ENCODE results near the gene TBK1.

TBK1 gene

GRCh38 chr12:64525461-64526160 is 73.7 kb downstream of the TBK1 start:
- DNase-seq (ENCODE audit: low read depth) = no peak
- H3K4me3 ChIP-seq (replicated peaks; ENCODE audit: low read depth, low read length) = no peak overlapping the region
- no peak for TF ChIP-seq CTCF (IDR thresholded peaks at IDR 0.05; ENCODE audit: low read length, missing control alignments)

- DNase-seq (ENCODE audit: low read depth) = no peak
- no peak for TF ChIP-seq CTCF (IDR thresholded peaks at IDR 0.05; ENCODE audit: low read length, missing control alignments)
- H3K4me3 ChIP-seq (replicated peaks; ENCODE audit: low read depth, low read length) = no peak overlapping the region
Observed at GRCh38 chr12:64526859-64527258, 74.9 kb downstream of the TBK1 start.

GRCh38 chr12:64528616-64529015 is 76.7 kb downstream of the TBK1 start:
- no peak overlapping the region for H3K4me3 ChIP-seq (replicated peaks; ENCODE audit: low read depth, low read length)
- no peak for TF ChIP-seq CTCF (IDR thresholded peaks at IDR 0.05; ENCODE audit: low read length, missing control alignments)
- DNase-seq (ENCODE audit: low read depth) = no peak

- DNase-seq (ENCODE audit: low read depth) = no peak
- TF ChIP-seq CTCF (IDR thresholded peaks at IDR 0.05; ENCODE audit: low read length, missing control alignments) = no peak
- no peak overlapping the region for H3K4me3 ChIP-seq (replicated peaks; ENCODE audit: low read depth, low read length)
Observed at GRCh38 chr12:64530566-64530965, 78.6 kb downstream of the TBK1 start.

- H3K4me3 ChIP-seq (replicated peaks; ENCODE audit: low read depth, low read length) = no peak overlapping the region
- DNase-seq (ENCODE audit: low read depth) = no peak
- no peak for TF ChIP-seq CTCF (IDR thresholded peaks at IDR 0.05; ENCODE audit: low read length, missing control alignments)
Observed at GRCh38 chr12:64531665-64532334, 79.9 kb downstream of the TBK1 start.

GRCh38 chr12:64532734-64533351 is 80.9 kb downstream of the TBK1 start:
- no peak for TF ChIP-seq CTCF (IDR thresholded peaks at IDR 0.05; ENCODE audit: low read length, missing control alignments)
- DNase-seq (ENCODE audit: low read depth) = no peak
- H3K4me3 ChIP-seq (replicated peaks; ENCODE audit: low read depth, low read length) = no peak overlapping the region
